Measurements from ENCODE around the gene VPS33B.

Gene VPS33B

GRCh38 chr15:90974216-90974615, 48.2 kb downstream of the VPS33B start:
- DNase-seq = no peak

DNA sequence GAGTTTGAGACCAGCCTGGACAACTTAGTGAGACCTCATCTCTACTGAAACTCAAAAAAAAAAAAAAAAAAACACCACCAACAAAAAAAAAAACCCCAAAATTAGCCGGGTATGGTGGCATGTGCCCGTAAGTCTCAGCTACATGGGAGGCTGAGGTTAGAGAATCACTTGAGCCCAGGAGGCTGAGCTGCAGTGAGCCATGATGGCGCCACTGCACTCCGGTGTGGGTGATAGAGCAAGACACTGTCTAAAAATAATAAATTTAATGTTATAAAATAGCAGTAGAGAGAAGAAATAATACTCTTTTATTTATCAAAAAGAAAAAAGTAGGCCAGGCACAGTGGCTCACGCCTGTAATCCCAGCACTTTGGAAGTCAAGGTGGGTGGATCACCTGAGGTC, 50.3 kb downstream of the VPS33B start:
- DNase-seq = no peak

GRCh38 chr15:90970274-90970673, 52.1 kb downstream of the VPS33B start:
- no peak for DNase-seq

GRCh38 chr15:90968434-90968833, 54.0 kb downstream of the VPS33B start:
- no peak for DNase-seq

DNA sequence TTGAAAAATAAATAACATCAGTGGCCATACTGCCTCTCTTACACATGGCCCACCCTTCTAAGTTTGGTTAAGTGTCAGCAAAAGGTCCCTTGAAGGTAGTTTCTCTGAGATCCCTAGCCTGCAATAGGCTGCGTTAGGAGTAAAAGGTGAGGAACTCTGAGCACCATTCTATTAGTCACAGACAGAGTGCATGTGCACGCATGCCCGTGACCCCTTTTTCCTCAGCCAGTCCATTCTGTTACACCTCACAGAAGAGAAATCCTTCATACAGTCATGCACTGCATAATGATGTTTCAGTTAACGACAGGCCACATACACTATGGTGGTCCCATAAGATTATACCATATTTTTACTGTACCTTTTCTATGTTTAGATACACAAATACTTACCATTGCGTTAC, 55.2 kb downstream of the VPS33B start:
- DNase-seq = no peak

DNA sequence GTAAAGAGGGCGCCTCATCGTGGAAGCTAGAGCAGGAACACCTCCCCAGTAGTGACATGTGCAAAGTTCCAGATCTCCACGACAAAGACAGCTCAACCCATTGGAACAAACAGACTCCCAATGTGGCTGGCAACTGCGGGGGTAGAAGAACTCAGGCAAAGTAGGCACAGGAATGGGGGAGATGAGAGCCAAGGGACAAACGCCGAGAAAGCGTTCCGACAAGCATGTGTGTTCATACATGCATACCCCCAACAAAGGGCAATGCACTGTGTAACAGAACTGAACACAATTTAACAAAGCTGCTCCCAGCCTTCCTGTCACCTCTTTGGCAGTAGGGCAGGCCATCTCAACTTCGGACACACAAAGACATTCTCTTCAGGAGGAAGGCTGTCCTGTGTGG, 56.1 kb downstream of the VPS33B start:
- DNase-seq = no peak

- no peak for DNase-seq
Observed at GRCh38 chr15:90962021-90962420, 60.4 kb downstream of the VPS33B start.

DNA sequence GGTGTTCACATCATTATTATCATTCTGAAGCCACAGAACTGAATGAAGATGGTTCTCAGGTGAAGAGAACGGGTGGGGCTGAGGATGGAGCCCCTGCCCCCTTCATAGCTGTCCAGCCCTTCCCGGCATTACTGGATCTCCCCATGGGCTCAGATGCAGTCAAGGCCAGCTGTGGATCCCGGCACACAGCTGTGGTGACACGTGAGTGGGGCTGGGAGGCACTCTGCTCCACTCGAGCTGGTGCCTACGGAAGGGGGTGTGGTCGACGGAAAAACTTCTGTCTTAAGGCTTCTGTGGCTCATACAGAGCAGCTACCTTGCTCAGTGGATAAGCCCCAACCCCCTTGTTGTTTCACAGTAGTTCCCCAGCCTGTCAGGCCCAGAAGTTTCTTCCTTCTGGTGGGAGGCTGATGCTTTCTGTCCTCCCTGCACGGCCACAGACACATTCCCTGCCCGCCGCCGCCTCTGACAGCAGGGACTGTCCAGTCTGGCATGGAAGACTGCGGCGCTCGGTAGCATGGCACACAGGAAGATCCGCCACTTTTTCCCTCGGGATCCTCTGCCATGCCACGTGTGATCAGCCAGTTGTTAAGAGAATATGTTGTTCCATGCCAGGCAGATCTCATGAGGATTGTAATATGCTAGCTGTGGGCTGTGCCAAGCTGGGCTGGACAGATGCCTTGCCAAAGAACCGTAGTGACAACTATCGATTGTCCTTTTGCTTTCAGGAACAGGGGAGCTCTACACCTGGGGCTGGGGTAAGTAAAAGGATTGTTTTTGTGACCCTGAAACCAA, 61.9 kb downstream of the VPS33B start:
- no peak for DNase-seq

DNA sequence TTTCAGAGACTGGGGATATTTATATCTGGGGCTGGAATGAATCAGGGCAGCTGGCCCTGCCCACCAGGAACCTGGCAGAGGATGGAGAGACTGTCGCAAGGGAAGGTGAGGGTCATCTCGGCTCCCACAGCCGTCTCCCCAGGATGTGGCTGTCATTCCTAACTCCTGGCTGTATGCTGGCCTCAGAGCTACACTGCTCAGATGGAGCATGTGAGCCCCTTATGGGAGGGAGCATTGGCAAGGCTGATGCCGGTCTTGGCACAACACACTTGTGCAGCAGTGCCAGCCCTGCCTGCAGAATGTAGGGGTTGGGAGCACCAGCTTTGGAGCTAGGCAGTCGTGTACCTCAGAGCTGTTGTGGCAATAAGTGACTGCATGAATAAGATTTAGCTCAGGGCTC, 62.5 kb downstream of the VPS33B start:
- no peak for DNase-seq

GRCh38 chr15:90959028-90959595, 63.3 kb downstream of the VPS33B start:
- DNase-seq = no peak

DNA sequence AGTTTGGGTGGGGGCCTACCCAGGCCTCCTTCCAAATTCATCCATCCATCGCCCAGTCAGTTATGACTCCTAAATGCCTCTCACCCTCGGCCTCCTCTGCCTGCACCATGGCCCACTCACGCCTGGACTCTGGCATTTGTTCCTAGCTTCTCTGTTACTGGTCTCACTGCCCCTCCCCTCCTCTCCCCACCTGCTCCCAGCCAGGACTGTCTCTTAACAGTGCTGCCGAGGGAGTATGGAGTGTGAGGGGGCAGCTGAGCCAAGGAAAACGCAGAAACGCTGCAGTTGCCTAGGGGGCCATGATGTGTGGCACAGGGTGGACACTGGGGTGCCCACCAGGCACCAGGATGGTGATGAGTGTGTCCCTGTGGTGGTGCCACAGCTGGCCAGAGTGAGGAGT, 64.6 kb downstream of the VPS33B start:
- no peak for DNase-seq

DNA sequence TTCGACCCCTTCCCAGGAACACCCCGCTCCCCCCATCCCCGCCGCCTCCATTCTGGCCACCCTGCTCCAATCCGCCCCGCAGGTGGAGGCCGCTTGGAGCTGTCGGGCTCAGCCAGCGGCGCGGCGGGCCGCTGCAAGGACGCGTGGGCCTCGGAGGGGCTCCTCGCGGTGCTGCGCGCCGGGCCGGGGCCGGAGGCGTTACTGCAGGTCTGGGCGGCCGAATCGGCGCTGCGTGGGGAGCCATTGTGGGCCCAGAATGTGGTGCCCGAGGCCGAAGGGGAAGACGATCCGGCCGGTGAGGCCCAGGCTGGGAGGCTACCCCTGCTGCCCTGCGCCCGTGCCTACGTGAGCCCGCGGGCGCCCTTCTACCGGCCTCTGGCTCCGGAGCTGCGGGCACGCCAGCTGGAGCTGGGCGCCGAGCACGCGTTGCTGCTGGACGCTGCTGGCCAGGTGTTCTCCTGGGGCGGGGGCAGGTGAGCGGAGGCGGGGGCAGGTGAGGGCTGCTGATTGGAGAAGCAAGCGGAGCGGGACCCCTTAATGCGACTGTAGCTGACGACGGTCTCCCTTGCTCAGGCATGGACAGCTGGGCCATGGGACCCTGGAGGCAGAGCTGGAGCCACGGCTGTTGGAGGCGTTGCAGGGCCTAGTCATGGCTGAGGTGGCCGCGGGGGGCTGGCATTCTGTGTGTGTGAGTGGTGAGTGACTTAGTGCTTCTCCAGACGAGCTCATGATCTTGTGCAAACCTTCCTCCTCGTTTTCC, 65.2 kb downstream of the VPS33B start:
- DNase-seq = peak in 1 of 3 donors; percentile 25

GRCh38 chr15:90956274-90957030, 65.9 kb downstream of the VPS33B start:
- DNase-seq = peak; percentile 73 to 91 (median 73)

DNA sequence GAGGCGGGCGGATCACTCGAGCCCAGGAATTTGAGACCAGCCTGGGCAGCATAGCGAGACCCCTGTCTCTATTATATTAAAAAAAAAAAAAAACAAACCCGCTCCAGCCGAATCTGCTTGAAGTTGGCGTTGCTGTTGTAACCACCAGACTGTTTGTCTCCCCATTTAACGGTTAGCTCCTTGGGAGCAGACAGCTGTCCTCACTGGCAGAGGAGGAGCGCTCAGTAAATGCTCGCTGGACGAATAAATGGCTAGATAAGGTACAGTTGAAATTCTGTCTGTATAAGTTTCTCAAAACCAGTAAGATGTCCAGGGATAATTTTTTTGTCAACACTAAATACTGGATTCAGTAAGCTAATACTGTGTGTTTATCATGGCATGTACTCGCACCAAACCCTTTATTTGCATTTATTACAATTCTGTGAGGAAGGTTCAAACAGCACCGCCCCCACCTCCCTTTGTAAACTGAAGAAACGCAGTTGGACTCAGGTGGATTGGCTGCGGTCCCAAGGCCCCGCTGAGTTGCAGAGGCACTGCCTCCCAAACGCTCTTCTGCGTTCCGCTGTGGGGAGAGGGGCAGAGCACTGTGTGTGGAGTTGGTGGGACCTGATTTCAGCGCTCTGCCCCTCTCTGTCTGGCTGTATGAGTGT, 66.6 kb downstream of the VPS33B start:
- DNase-seq = no peak

- DNase-seq = peak; percentile 96 to 97 (median 97)
Observed at GRCh38 chr15:90954712-90955623, 67.4 kb downstream of the VPS33B start, which contains the start of gene RCCD1. Gene RCCD1 (plus strand): TSS chr15:90954884. CDS start chr15:90956735, 1,851 bp downstream.

DNA sequence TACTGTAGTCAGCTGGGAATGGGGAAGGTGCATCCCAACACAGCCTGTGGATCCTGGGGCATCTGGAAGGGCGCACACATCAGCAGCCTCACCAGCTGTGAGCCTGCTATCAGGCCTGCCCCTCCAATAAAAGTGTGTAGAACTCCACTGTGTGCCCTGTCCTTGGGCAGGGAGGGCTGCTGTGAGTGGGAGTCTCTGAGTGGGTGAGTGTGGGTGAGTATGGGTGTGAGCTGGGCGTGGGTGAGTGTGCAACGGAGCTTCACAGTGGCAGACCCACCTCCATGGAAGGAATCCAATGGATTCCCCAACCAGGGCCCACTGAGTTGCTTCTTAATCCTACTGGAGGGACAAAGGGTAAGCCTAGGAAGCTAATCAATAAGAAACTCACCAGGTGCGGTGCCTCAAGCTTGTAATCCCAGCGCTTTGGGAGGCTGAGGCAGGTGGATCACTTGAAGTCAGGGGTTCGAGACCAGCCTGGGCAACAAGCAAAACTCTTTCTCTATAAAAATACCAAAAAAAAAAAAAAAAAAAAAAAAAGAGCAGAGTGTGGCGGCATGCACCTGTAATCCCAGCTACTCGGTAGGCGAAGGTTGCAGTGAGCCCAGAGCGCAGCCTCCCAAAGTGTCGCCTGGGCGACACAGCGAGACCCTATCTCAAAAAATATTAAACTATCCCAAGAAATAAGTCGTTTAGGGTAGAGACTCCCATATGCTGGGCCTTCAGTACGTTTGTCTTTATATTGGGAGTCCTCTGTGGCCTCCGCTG, 68.3 kb downstream of the VPS33B start:
- DNase-seq = no peak

GRCh38 chr15:90952901-90953677, 69.3 kb downstream of the VPS33B start:
- DNase-seq = no peak

DNA sequence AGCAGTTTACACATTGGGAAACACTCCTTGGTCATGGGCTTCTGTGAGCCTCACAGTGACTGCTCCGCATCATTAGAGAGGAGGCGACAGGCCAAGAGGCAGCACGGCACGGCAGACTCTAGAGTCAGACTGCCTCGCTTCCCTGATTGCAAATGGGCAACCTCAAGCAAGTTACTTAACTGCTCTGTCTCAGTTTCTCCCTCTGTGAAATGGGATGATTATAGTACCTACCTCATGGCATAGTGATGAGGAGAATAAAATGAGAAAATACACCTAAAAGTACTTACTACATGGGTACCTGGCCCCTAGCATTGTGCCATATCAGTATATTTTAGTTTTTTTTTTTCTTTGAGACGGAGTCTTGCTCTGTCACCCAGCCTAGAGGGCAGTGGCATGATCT, 71.7 kb downstream of the VPS33B start:
- no peak for DNase-seq

DNA sequence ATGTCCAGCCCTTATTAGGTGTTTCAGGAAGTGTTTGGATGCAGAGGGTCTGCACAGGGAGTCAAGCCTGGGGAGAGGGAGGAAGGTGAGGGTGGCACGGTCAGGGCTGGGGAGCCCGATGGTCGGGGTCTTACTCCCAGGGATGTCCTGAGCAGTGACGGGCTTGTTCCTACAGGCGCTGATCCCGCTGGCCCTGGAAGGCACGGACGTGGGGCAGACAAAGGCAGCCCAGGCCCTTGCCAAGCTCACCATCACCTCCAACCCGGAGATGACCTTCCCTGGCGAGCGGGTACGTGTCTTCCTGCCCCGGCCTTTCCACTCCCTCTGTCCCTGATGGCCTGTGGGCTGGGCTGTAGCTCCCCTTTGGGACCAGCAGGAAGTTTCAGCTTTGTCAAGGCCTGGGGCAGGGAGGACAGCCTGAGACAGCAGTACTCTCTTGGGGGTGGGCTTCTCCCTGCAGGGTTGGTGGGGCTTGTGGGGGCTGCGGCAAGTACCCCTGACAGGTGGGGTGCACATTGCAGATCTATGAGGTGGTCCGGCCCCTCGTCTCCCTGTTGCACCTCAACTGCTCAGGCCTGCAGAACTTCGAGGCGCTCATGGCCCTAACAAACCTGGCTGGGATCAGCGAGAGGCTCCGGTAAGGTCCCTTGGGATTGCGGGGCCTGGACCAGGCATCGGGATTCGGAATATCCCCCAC, 72.3 kb downstream of the VPS33B start:
- DNase-seq = no peak

All from suppressor macrophage treated with lipopolysaccharide for 1 hour (primary cell).